GM18511 (cell line): ENCODE results near the gene RRP1B.

Experiments used
- ATAC-seq: cut with Tn5 transposase; IDR thresholded peaks from one replicate; pipeline ENCODE4 v1.9.1; 2021; ENCODE audit warnings: mild to moderate bottlenecking, moderate library complexity; ENCODE audit not compliant: unreplicated experiment

RRP1B gene

DNA sequence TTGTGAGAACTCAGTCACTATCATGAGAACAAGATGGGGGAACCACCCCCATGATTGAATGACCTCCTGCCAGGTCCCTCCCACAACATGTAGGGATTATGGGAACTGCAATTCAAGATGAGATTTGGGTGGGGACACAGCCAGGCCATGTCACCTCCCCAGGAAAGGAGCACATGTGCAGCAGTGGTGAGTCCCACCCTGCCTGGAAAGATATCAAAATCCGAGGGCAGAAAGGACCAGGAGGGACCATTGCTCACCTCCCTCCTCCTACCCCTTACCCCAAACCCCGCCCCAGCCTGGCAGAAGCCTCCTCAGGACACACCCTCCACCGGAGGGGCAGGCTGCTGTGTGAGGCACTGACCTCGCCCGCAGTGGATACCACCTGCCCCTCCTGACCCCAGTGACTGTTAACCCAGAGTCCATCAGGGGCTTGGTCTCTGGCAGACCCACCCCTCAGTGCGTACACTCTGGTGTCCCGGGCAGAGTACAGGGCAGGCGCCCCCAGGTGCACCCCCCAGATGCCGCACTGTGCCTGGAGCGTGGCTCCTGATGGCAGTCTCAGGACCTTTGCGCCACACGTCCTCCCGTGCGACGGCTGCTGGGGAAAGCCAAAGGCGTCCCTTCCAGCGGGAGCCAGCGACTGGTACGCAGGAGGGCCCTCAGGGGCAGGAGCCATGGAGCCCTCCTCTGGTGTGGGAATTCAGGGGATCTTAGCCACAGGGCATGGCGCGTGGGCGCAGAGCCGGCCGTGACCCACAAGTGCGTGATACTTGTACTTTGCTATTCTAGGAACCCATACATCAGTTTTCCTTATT lies 80.5 kb downstream of the RRP1B start:
- no peak for ATAC-seq

- no peak for ATAC-seq
Observed at GRCh38 chr21:43740497-43741156, 81.3 kb downstream of the RRP1B start.

GRCh38 chr21:43741423-43742096 lies 82.2 kb downstream of the RRP1B start:
- no peak for ATAC-seq

DNA sequence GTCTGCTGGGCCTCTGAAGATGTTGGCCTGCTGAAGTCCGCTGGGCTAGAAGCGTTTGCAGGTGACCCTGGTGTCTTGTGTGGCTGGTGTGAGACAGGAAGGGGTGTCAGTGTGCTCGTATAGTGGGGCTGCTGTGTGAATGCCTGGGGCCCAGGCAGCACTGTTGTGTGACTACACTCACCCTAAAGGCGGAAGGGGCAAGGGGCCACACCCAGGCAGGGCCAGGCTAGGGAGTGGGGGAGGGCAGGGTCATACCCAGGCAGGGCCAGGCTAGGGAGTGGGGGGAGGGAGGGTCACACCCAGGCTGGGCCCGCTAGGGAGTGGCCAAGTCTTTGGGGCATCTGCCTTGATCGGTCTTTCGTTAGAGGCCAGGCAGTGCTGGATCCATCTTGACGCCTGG lies 84.6 kb downstream of the RRP1B start:
- no peak for ATAC-seq

GRCh38 chr21:43744725-43745124 lies 85.4 kb downstream of the RRP1B start:
- no peak for ATAC-seq
